ENCODE measurements around the gene SLAIN1.

The SLAIN1 gene

DNA sequence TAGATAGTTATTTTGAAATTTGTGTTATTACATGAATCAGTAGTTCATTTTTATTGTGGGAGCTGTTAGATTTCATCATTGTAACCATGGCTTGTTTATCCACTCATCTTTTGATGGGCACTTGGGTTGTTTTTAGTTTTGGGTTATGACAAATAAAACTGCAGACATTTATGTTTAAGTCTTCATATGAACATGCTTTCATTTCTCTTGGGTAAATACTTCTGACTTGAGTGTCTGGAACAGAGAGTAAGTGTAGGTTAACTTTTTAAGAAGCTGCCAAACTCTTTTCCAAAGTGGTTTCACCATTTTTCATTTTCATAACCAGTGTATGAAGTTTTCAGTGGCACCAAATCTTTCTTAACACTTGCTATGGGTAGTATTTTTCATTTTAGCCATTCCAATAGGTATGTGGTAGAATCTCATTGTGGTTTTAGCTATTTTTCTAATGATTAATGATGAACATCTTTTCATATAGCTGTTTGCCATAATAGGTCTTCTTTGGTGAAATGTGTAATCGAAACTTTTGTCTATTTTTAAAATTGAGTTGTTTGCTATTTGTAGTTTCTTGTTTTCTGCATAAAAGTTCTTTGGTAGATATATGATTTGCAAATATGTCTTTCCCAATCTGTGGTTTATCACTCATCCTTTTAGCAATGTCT, 17.9 kb downstream of the SLAIN1 start:
- DNase-seq = no peak

- no peak for DNase-seq
These were observed 19.2 kb downstream of the SLAIN1 start for GRCh38 chr13:77716692-77717091.

GRCh38 chr13:77717508-77717907, 20.0 kb downstream of the SLAIN1 start:
- DNase-seq = no peak

DNA sequence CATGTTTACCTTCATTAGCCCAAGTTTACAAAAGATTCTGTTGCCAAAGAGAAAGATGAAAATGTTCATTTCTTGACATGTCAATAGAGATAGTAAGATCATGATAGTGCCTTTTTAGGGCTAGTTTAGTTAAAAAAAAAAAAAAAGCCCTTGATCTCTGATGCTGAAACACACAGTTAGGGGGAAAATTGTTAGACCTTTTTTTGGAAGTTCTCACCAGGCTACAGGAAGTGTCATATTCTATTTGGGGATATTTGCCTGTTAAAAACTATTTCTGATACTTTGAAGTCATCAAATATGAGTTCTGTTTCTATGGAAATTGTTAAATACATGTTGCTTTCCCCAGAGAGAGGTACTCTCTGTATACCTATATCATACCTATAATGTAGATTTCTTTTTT, 21.6 kb downstream of the SLAIN1 start:
- DNase-seq = no peak

GRCh38 chr13:77720988-77721387, 23.5 kb downstream of the SLAIN1 start:
- DNase-seq = no peak

DNA sequence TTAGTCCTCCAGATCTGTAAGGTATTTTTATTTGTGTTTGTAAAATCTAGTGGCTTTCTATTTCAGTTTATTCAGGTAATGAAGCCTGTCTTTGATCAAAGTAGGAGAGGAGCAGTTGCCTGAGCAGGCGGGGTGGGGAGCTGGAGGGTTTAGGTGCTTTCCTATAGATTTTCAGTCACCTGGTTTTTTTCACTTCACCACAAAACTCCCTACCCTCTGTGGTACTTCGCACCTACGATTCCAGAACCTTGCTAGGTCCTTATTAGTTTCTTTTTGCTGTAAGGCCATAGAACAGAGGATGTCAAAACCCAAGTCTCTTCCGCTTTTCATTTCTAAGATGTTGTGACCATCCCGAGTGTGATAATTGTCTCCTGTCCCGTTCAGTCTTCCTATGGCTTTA, 26.6 kb downstream of the SLAIN1 start:
- DNase-seq = no peak

DNA sequence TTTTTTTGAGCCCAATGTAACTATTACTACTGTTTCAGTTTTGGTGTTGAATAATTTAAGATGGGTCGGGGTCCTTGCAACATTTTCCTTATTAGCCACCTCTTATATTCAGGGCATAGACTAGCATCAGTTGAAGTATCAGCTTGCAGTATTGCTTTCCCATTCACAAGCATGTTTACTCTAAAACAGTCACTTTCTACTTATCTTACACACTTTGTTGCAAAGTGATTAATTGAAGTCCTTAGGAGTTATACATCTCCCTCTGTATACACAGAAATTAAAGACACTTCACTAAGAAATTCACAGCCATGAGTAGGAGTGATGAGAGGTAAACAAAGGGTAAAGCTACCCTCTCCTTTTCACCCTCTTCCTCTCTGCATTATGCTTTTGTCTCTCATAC, 27.6 kb downstream of the SLAIN1 start:
- DNase-seq = no peak

DNA sequence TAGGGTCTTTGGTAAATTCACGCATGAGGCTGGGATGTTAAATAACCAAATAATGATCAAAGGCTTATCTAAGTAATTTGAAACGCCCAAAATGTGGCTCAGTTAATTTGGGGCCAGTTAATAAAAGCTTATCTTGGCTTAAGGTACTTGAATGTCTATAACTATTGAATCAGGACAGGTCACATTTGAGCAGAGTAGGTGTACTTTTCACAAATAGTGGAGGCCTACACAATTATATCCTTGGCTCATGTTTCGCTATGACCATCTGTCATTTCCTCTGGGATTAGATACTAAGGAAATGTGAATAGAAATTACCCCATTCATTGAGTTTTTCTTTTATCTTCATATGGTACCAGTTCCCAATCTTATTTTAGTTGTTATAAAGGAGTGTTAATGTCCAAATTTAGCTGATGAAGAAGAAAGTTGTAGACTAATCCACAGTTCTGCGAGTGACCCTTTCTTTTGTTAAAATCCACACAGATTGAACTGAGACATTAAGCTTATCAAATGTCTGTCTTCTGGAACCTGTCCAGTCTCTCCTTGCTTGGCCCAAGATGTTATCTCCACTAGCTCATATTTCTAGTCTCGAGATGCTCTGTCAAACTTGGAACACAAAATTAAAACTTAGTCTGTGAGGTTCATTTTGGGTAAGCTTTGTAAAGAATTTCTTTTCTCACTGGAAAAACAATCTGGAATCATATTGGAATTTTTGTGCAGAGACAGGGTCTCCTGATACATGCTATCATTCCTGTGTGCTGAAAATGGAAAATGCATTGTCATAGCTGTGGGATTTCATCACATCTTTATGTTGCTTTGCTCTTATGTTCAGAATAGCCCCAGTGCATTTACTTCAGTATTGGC, 31.0 kb downstream of the SLAIN1 start:
- no peak for DNase-seq

- peak; percentile 50 for DNase-seq
These were observed 32.2 kb downstream of the SLAIN1 start for GRCh38 chr13:77729502-77730221.

DNA sequence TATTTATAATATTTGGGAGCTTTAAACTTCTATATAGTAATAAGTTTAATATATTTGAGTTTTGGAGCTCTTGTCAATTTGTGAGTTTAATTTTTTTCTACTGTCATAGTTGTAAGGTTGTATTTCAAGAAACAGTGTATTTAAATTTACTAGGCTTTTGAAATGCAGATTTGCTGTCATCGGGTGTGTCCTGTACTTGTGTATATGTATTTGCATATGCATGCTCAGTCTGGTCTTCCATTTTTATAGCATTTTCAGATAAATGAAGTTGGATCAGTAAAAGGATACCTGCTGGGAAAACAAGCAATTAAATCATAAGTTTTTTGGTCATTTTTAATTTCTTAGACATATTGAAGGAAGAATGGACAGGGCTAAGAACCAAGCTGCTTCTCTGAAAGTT, 33.1 kb downstream of the SLAIN1 start:
- DNase-seq = no peak

DNA sequence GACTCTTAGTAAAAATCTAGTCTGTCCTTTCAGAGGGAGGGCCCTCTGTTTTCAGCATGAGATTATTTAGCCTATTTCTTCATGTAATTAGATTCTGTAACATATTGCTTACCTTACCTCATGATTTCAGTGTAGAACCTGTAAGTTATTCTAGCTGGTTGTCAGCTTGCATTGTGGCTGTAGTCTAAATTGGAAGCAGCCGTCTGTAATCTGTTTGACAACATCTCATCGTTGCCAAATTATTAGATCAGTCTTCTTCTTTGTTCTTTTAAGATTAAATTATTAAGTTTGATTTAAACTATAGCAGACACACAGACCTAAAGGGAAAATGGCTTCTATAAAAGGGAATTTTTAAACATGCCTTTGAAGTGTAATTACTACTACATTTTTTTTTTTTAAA, 34.8 kb downstream of the SLAIN1 start:
- no peak for DNase-seq

- DNase-seq = no peak
These were observed 36.2 kb downstream of the SLAIN1 start for GRCh38 chr13:77733674-77734073.

DNA sequence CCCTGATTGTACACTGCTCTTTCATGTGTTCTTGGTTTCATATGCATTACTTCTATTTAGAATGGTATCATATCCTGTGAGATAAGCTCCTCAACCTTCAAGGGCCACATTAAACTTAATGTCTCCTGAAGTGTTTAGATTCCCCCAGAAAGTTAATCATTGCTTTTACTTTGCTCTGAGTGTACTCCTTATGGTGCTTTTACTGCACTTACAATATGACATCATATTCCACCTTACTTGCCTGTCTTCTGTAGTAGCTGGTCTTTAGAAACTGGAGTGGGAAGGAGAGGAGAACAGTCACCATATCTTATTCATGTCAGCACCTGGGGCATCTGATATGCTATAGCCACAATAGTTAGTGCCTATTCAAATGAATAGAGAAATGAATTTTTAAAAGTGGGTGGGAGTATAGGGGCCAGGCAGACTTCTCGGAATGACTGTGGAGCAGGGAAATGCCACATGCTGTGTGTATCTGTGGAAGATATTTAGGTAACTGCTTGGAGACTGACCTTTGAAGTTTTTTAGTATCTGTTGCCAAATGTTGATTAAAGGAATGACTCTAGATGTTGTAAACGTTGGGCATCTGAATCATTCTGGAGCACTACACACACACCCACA, 40.2 kb downstream of the SLAIN1 start:
- no peak for DNase-seq

DNA sequence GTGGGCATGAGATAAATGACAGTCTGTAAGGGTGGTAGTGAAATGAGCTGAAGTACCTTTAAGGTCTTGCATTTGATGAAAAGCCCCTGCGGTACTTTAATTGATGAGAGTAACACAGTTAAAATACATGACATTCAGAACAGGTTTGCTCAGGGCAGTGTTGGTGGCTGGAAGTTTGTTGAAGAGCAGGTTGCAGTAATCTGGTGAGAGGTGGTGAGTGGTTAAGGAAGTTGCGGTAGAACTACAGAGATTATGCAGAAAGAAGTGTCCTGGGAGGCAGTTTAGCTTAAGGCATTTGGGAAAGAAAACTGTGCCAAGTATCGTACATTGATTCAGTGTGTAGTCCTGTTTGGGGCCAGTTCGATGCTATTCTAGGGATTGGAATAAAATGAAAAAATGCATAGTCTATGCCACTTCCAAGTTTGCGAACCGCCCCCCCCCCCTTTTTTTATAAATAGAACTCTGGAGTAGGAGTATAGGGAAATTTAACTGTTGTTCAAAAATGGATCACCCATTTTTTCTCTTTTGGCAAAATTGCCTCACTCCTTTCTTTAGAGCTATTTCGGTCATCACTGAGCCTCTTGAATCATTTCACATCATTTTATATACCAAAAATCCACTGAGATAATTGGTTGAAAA, 42.7 kb downstream of the SLAIN1 start:
- DNase-seq = no peak

GRCh38 chr13:77740931-77741596, 43.6 kb downstream of the SLAIN1 start:
- no peak for DNase-seq

DNA sequence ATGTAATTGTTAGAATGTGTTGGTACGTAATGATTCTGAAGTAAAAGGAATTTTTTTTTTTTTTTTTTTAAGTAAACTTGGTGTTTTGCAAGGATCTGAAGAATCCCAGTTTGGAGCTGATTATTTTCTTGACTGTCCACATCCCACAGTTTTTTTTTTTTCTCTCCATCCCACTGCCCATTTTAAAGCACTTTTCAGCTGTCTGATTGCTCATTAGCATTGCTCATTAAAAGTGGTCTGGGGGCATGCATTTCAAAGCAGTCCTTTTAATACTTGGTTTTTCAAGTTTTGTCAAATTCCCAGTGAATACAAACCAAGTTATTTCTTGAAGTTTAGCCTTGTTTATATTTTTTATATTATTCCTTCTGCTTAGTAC, 44.1 kb downstream of the SLAIN1 start:
- no peak for DNase-seq

- no peak for DNase-seq
These were observed 45.3 kb downstream of the SLAIN1 start for GRCh38 chr13:77742801-77743200.

DNA sequence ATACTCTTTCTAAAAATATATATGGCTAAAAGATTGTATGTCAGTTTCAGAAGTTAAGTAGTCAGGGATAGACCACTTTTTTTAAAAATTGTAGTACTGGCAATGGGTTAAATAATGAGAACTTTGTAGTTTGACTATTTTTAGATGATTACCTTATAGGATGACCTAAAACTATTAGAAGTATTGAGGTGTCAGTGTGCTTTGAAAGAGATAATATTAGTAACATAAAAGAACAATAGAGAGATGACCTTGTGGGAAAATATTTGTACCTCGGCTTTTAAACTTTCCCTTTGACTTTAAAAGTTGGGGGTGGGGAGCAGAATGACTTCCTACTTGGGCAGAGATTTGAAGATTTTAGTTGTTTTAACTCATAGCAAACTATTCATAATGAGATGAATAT, 48.3 kb downstream of the SLAIN1 start:
- DNase-seq = no peak

GRCh38 chr13:77749344-77749880, 51.9 kb downstream of the SLAIN1 start:
- no peak for DNase-seq

GRCh38 chr13:77751513-77752456, 54.3 kb downstream of the SLAIN1 start:
- peak; percentile 53 for DNase-seq

- DNase-seq = no peak
These were observed 55.1 kb downstream of the SLAIN1 start for GRCh38 chr13:77752512-77753069.
